ENCODE measurements around the gene LRGUK. TPM values are rescaled to one million over a fixed set of nuclear protein-coding genes. Genes with fewer than 3 reads are reported as not detected.

The LRGUK gene
- total and polyA plus RNA-seq, 2 of the 4 experiments (the other 2 are of a cell fraction) = 0.07 TPM; not detected in 1

- CTCF ChIA-PET = no interaction called here
- H2AFZ ChIP-seq (replicated peaks; ENCODE audit: low read length, poor library complexity) = no peak overlapping the region
Measured at GRCh38 chr7:134287916-134288659, 160.9 kb downstream of the LRGUK start.

More at GRCh38 chr7:134287916-134288659, 160.9 kb downstream of the LRGUK start:
- POLR2A ChIA-PET (ENCODE audit: unreplicated experiment) = no interaction called here
- no peaks in the 10 kb centered on the region for H4K20me1 ChIP-seq (ENCODE audit: insufficient read depth, low read length)
- no peak overlapping the region for H2AK5ac ChIP-seq (ENCODE audit: low read depth, low read length)
- dilution Hi-C loops (cut with HindIII; ENCODE audit: low sequenced_read_pairs, unreplicated experiment) = no loop called here
- ATAC-seq (ENCODE audit: low read depth) (no peak), DNase-seq (no peak)
- no peaks in the 10 kb centered on the region for H3K79me1 ChIP-seq (ENCODE audit: low read depth in 1 of 2, low read length in 2 of 2)
- H3K9ac ChIP-seq (ENCODE audit: low read depth, low read length) = no peak overlapping the region
- no peak overlapping the region for H3K4me3 ChIP-seq (ENCODE audit: insufficient read depth, low read depth, low read length)
- no CpG with 5 or more reads among the region's 12 CpGs for WGBS, 2 experiments (ENCODE audit: extremely low coverage in 2 of 2, insufficient read length in 1 of 2)
- no peak overlapping the region for H2BK20ac ChIP-seq (ENCODE audit: low read depth, low read length)
- H3K4me2 ChIP-seq (ENCODE audit: low read depth, low read length) = no peak overlapping the region
- no peak overlapping the region for H3K14ac ChIP-seq (replicated peaks; ENCODE audit: low read depth, low read length)
- no peak overlapping the region for H3K18ac ChIP-seq (ENCODE audit: low read depth, low read length)
- no peak overlapping the region for H3K23ac ChIP-seq (ENCODE audit: low read depth, low read length)
- no peak overlapping the region for H3K4ac ChIP-seq (ENCODE audit: low read depth, low read length)
- no peak overlapping the region for H3K27ac ChIP-seq (ENCODE audit: insufficient read depth, low read length)
- H4K5ac ChIP-seq (ENCODE audit: low read depth, low read length) = no peak overlapping the region
- no peaks in the 10 kb centered on the region for H3K4me1 ChIP-seq (ENCODE audit: control insufficient read depth, insufficient read depth, low read length)
- H3K36me3 ChIP-seq (ENCODE audit: control insufficient read depth, insufficient read depth, low read length) = no peaks in the 10 kb centered on the region
- in situ Hi-C loops (cut with MboI; ENCODE audit: low sequenced_read_pairs) = no loop called here
- H4K91ac ChIP-seq (ENCODE audit: insufficient read depth, low read depth, low read length) = no peak overlapping the region
- no peaks in the 10 kb centered on the region for H3K9me1 ChIP-seq (ENCODE audit: insufficient read depth, low read length)
- H4K8ac ChIP-seq (ENCODE audit: low read depth in 2 of 2, low read length in 2 of 2) = no peak overlapping the region
- H3K27me3 ChIP-seq (ENCODE audit: control insufficient read depth, insufficient read depth, low read length) = peaks cover 10% of the 10 kb centered on the region; the same call in 1 of the 2 replicates
- no TSS peak for BruUV-seq (replicated peaks)
- H2BK5ac ChIP-seq (ENCODE audit: low read depth, low read length, poor library complexity, severe bottlenecking) = no peak overlapping the region
- no peak overlapping the region for H2AK9ac ChIP-seq (replicated peaks; ENCODE audit: low read depth, low read length, poor library complexity)
- intact Hi-C loops (cut with micrococcal nuclease) = no loop called here
- H3K56ac ChIP-seq (ENCODE audit: extremely low read depth, insufficient read depth, low read length) = no peak overlapping the region
- TF ChIP-seq CEBPB (IDR thresholded peaks at IDR 0.05; ENCODE audit: low read depth, low read length) = no peak
- H2BK15ac ChIP-seq (ENCODE audit: low read depth, low read length) = no peak overlapping the region
- no peak overlapping the region for H2BK120ac ChIP-seq (ENCODE audit: low read depth, low read length)
- H3K9me3 ChIP-seq (ENCODE audit: control insufficient read depth, insufficient read depth, low read length) = no peaks in the 10 kb centered on the region
